NCI-H82 treated with DMSO at 0.1 percent for 48 hours (cell line): ENCODE measurements around the gene ZBED4.

Experiments
- DNase-seq: peaks from one replicate; lab custom pipeline; 2025; ENCODE audit not compliant: unreplicated experiment; lab: John Stamatoyannopoulos, UW

ZBED4 gene

GRCh38 chr22:49934160-49934890 lies 80.7 kb downstream of the ZBED4 start:
- no peak for DNase-seq

GRCh38 chr22:49934891-49935557 lies 81.4 kb downstream of the ZBED4 start:
- peak; percentile 5 for DNase-seq

- DNase-seq, result no peak
Observed at GRCh38 chr22:49935561-49935960, 81.9 kb downstream of the ZBED4 start.

GRCh38 chr22:49936018-49936972 lies 82.7 kb downstream of the ZBED4 start:
- DNase-seq, result peak; percentile 19

- DNase-seq, result no peak
Observed at GRCh38 chr22:49936973-49937757, 83.5 kb downstream of the ZBED4 start.

- DNase-seq, result no peak
Observed at GRCh38 chr22:49937758-49938564, 84.3 kb downstream of the ZBED4 start.

GRCh38 chr22:49938565-49939136 lies 85.0 kb downstream of the ZBED4 start:
- DNase-seq, result no peak
